Measurements from ENCODE around the gene CDH2. TPM values are rescaled to one million over a fixed set of nuclear protein-coding genes. Genes with fewer than 3 reads are reported as not detected.

CDH2 gene
- total RNA-seq, 1 experiment from 2014 or later = 34.0 TPM

DNA sequence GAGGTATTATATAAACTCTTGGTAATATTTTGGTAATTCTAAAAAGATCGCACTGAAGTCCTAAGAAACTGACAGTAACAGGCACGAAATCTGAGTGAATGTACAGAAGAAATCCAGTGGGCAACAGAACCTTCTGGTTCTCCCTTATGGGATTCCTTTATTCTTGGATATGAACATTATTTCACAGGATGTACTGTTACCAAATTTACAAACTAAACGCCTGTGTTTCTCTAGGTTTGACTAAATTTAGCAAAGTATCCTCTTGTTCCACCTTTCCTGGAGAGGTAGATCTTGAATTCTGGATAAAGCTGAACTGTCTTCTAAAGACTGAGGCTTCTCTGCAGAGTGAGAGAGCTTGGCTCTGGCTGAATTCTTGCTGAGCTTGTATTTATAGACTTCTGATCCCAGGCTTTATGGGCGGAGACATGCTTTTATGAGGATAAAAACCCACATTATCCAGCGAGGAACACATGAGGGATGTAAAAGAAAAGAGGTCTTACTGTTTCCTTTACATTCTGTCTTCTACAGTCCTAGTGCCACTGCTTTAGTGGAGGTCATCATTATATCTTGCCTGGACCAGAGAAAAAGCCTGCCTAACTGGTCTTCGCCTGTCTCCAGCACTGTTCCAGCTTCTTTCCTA, 220.8 kb downstream of the CDH2 start:
- Histone ChIP-seq H3K79me2 (ENCODE audit: low read length) (no peaks in the 10 kb centered on the region), H3K36me3 (ENCODE audit: low read depth, low read length) (peaks cover 8% of the 10 kb centered on the region; the same call in 1 of the 2 replicates), H3F3A (ENCODE audit: low read length, unreplicated experiment) (no peaks in the 10 kb centered on the region), H3K4me3 (ENCODE audit: low read length) (no peak overlapping the region), H3K27me3 (ENCODE audit: low read length) (no peaks in the 10 kb centered on the region), H3K9me3 (ENCODE audit: low read length) (no peaks in the 10 kb centered on the region), H3K9me2 (replicated peaks; ENCODE audit: low read length) (no peaks in the 10 kb centered on the region), H3K4me1 (ENCODE audit: insufficient read depth, low read length) (no peaks in the 10 kb centered on the region), H3K27ac (ENCODE audit: low read length) (no peak overlapping the region), H3K4me2 (ENCODE audit: low read length) (no peak overlapping the region), H4K20me1 (ENCODE audit: low read length) (no peaks in the 10 kb centered on the region), H3K9ac (ENCODE audit: low read length) (no peak overlapping the region), H2AFZ (ENCODE audit: low read length) (no peak overlapping the region)
- intact Hi-C loops (cut with micrococcal nuclease) = no loop called here
- BruUV-seq (replicated peaks) = no TSS peak
- POLR2A ChIA-PET (ENCODE audit: unreplicated experiment) = interaction anchor here (0.5 kb wide), 1 partner anchor 49 kb away, joined by 6 read pairs; no protein-coding TSS in a partner anchor
- ATAC-seq (no peak), DNase-seq (no peak)
- CTCF ChIA-PET = interaction anchor here (0.7 kb wide), 1 partner anchor 356 kb away, joined by 3 read pairs; no protein-coding TSS in a partner anchor
- TF ChIP-seq EZH2 (IDR thresholded peaks at IDR 0.05; ENCODE audit: low read length, unreplicated experiment) = no peak
- TF ChIP-seq, protein P1, sequence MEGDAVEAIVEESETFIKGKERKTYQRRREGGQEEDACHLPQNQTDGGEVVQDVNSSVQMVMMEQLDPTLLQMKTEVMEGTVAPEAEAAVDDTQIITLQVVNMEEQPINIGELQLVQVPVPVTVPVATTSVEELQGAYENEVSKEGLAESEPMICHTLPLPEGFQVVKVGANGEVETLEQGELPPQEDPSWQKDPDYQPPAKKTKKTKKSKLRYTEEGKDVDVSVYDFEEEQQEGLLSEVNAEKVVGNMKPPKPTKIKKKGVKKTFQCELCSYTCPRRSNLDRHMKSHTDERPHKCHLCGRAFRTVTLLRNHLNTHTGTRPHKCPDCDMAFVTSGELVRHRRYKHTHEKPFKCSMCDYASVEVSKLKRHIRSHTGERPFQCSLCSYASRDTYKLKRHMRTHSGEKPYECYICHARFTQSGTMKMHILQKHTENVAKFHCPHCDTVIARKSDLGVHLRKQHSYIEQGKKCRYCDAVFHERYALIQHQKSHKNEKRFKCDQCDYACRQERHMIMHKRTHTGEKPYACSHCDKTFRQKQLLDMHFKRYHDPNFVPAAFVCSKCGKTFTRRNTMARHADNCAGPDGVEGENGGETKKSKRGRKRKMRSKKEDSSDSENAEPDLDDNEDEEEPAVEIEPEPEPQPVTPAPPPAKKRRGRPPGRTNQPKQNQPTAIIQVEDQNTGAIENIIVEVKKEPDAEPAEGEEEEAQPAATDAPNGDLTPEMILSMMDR (conservative IDR thresholded peaks at IDR 0.05; ENCODE audit: low read depth, low read length) = no peak
- no peak for TF ChIP-seq EZH2phosphoT487 (IDR thresholded peaks at IDR 0.05; ENCODE audit: borderline replicate concordance, low read length)

GRCh38 chr18:27954226-27954625, 222.7 kb downstream of the CDH2 start:
- no peaks in the 10 kb centered on the region for H3K79me2 ChIP-seq (ENCODE audit: low read length)
- no peak overlapping the region for H3K27ac ChIP-seq (ENCODE audit: low read length)
- H3K4me2 ChIP-seq (ENCODE audit: low read length) = no peak overlapping the region
- H3K9ac ChIP-seq (ENCODE audit: low read length) = no peak overlapping the region
- TF ChIP-seq EZH2phosphoT487 (IDR thresholded peaks at IDR 0.05; ENCODE audit: borderline replicate concordance, low read length) (no peak), EZH2 (IDR thresholded peaks at IDR 0.05; ENCODE audit: low read length, unreplicated experiment) (no peak)
- TF ChIP-seq, protein P1 (conservative IDR thresholded peaks at IDR 0.05; ENCODE audit: low read depth, low read length) = no peak
- H3K36me3 ChIP-seq (ENCODE audit: low read depth, low read length) = 0 out of 2 replicates have a peak, but pooled peaks cover 3% of the 10 kb centered on the region
- H3K9me2 ChIP-seq (replicated peaks; ENCODE audit: low read length) = no peaks in the 10 kb centered on the region
- no peaks in the 10 kb centered on the region for H3K27me3 ChIP-seq (ENCODE audit: low read length)
- H3K9me3 ChIP-seq (ENCODE audit: low read length) = no peaks in the 10 kb centered on the region
- intact Hi-C loops (cut with micrococcal nuclease) = no loop called here
- H3F3A ChIP-seq (ENCODE audit: low read length, unreplicated experiment) = no peaks in the 10 kb centered on the region
- DNase-seq = peak; percentile 13
- no peak for ATAC-seq
- no TSS peak for BruUV-seq (replicated peaks)
- no peak overlapping the region for H2AFZ ChIP-seq (ENCODE audit: low read length)
- H4K20me1 ChIP-seq (ENCODE audit: low read length) = no peaks in the 10 kb centered on the region
- ChIA-PET CTCF (no interaction called here), POLR2A (ENCODE audit: unreplicated experiment) (no interaction called here)
- H3K4me1 ChIP-seq (ENCODE audit: insufficient read depth, low read length) = no peaks in the 10 kb centered on the region
- no peak overlapping the region for H3K4me3 ChIP-seq (ENCODE audit: low read length)

- Histone ChIP-seq H3F3A (ENCODE audit: low read length, unreplicated experiment) (no peaks in the 10 kb centered on the region), H3K4me2 (ENCODE audit: low read length) (no peak overlapping the region), H4K20me1 (ENCODE audit: low read length) (no peaks in the 10 kb centered on the region), H3K27ac (ENCODE audit: low read length) (no peak overlapping the region), H3K36me3 (ENCODE audit: low read depth, low read length) (no peaks in the 10 kb centered on the region), H2AFZ (ENCODE audit: low read length) (no peak overlapping the region), H3K9me2 (replicated peaks; ENCODE audit: low read length) (no peaks in the 10 kb centered on the region), H3K9ac (ENCODE audit: low read length) (no peak overlapping the region), H3K4me1 (ENCODE audit: insufficient read depth, low read length) (no peaks in the 10 kb centered on the region), H3K79me2 (ENCODE audit: low read length) (no peaks in the 10 kb centered on the region), H3K27me3 (ENCODE audit: low read length) (no peaks in the 10 kb centered on the region), H3K9me3 (ENCODE audit: low read length) (no peaks in the 10 kb centered on the region), H3K4me3 (ENCODE audit: low read length) (no peak overlapping the region)
- CTCF ChIA-PET = no interaction called here
- ATAC-seq (no peak), DNase-seq (no peak)
- TF ChIP-seq EZH2 (IDR thresholded peaks at IDR 0.05; ENCODE audit: low read length, unreplicated experiment) (no peak), EZH2phosphoT487 (IDR thresholded peaks at IDR 0.05; ENCODE audit: borderline replicate concordance, low read length) (no peak)
- TF ChIP-seq, protein P1 (conservative IDR thresholded peaks at IDR 0.05; ENCODE audit: low read depth, low read length) = no peak
- POLR2A ChIA-PET (ENCODE audit: unreplicated experiment) = no interaction called here
- BruUV-seq (replicated peaks) = no TSS peak
- intact Hi-C loops (cut with micrococcal nuclease) = no loop called here
These were observed 224.2 kb downstream of the CDH2 start for GRCh38 chr18:27952741-27953140.

Measured in PC-3 (cell line).